AG09309 (cell line): ENCODE data around the gene MON2.

Experiments
- DNase-seq: peaks from one replicate; pipeline ENCODE4 v3.0.0-alpha.2; 2010; ENCODE audit warnings: low read depth
- H3K4me3 ChIP-seq: 2 replicates; pipeline ENCODE4 v1.5.1; 2011; ENCODE audit warnings: mild to moderate bottlenecking, low read depth, low read length, moderate library complexity; ENCODE audit not compliant: control insufficient read depth
- CTCF ChIP-seq: IDR thresholded peaks from 2 replicates; pipeline ENCODE4 v1.5.1; 2011; ENCODE audit warnings: mild to moderate bottlenecking, low read depth, low read length, inconsistent platforms; ENCODE audit not compliant: insufficient read depth, control insufficient read depth; ENCODE audit errors: missing control alignments

MON2 gene

GRCh38 chr12:62466018-62466593 lies 520 bp upstream of the MON2 start:
- no peak for DNase-seq
- TF ChIP-seq CTCF = no peak
- peak overlapping the region; percentile 93 for H3K4me3 ChIP-seq

GRCh38 chr12:62468397-62468796 lies 1.8 kb downstream of the MON2 start:
- no peak for DNase-seq
- TF ChIP-seq CTCF = no peak
- peak overlapping the region; percentile 93 for H3K4me3 ChIP-seq

GRCh38 chr12:62468935-62469334 lies 2.3 kb downstream of the MON2 start:
- TF ChIP-seq CTCF = no peak
- peak overlapping the region; percentile 25 for H3K4me3 ChIP-seq
- DNase-seq = no peak

- H3K4me3 ChIP-seq = no peak overlapping the region
- DNase-seq = no peak
- TF ChIP-seq CTCF = no peak
These were observed 3.1 kb downstream of the MON2 start for GRCh38 chr12:62469704-62470103.

- TF ChIP-seq CTCF = no peak
- H3K4me3 ChIP-seq = no peak overlapping the region
- DNase-seq = no peak
These were observed 5.1 kb downstream of the MON2 start for GRCh38 chr12:62471734-62472133.

GRCh38 chr12:62472472-62472871 lies 5.8 kb downstream of the MON2 start:
- DNase-seq = no peak
- H3K4me3 ChIP-seq = no peak overlapping the region
- TF ChIP-seq CTCF = no peak
